ENCODE data around the gene ZNF717.
"Not testable (repeated sequence)": the region's sequence is repeated elsewhere in the genome, so short reads cannot be mapped to it uniquely, and the experiment has no call there.

The ZNF717 gene

DNA sequence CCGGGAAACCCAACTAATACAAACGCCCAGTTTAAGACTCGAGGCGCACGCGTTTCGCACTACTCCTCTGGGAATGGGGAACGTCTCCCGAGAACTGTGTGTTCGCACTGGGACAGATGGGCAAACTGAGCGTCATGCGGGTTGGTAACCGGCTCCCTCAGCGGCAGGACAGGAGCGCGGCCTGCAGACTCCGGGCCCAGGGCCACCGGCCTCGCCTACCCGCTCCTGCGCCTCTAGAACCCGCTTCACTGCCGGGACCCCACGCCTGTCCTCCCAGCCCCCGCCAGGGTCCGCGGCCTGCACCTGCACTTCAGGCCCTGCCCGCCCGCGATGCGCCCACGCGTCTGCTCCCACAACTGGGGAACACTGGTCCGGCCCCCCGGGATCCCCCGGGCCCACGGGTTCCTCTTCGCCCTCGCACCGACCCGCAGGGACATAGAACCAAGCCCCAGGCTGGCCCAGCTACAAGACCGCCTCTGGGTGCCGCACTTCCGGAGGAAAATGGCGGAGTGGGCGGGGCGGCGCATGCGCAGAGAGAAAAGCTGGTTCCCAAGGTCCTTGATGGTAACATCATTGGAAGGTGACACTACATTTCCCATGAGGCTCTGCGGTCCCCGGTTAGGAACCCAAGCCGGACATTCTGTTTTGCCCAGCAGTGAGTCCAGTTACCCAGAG is at the start of gene ZNF717:
Gene ZNF717, minus strand, starts transcription at position 469 of the 675 bp plus-strand sequence. CDS start 2,187 bp downstream, outside the sequence.
- not testable (repeated sequence) for DNase-seq (ENCODE audit: low spot score)

DNA sequence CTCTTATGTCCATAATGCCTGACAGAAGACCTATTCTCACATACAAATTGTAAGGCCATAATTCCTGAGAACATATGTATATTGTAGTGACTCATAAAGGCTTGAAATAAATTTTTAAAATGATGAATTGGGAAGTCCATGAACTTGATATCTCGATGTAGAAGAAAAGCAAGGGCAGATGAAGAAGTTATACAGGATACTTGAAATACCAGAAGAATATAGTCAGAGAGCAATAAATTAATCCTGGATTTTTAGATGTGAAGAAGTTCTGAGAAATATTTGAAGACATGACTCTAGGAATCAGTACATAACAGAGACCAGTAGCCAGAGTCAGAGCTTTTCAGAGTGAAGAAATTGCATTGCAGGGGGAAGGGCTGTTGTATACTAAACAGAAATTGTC is 45.7 kb upstream of the ZNF717 start:
- not testable (repeated sequence) for DNase-seq (ENCODE audit: low spot score)

DNA sequence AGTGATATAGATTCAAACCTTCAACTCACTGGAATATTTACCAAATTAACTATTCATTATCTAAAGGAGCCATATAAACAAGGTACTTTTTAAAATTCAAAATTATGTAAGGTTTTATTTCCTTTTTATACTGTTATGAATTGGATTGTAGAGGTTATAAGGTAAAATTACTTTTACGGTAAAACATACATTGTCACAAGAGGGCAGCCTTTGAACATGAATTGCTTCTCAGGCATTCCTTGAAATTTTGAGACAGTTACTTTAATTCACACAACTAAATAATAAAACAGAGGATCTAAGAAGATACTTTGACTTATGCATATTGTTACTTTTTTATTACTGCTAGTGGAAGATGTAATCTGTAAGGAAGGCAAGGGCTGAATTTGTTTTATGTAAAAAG is 32.7 kb upstream of the ZNF717 start:
- DNase-seq (ENCODE audit: low spot score): not testable (repeated sequence)

- not testable (repeated sequence) for DNase-seq (ENCODE audit: low spot score)
Observed at GRCh38 chr3:75816287-75817180, 31.2 kb upstream of the ZNF717 start.

DNA sequence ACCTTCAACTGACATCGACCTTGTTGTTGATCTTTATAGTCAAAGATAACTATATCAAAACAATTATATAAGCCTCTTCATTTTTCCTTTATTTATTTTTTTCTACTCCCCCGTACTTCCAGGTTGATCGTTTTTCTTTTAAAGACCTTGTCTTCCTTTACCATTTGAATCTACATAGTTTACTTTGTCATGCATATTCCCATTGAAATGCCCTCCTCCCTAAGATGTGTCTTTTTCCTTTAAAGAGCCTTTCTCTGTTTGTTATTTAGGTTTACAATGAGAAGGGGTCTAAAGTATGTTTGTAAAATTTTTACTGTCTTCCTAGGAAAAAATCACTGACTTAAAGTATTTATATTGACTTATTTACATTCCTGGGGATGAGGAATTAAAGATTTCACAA is 29.4 kb upstream of the ZNF717 start:
- DNase-seq (ENCODE audit: low spot score): no peak

DNA sequence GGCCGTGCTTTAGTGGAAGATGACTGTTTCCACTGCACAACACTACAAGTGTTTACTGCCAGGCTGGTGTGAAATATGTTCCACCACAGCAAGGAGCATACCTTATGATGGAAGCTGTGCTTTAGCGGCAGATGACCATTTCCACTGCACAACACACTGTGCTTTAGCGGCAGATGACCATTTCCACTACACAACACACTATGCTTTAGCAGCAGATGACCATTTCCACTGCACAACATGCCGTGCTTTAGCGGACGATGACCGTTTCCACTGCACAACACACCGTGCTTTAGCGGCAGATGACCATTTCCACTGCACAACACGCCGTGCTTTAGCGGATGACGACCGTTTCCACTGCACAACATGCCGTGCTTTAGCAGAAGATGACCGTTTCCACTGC is 2.8 kb downstream of the ZNF717 start:
- no peak for DNase-seq (ENCODE audit: low spot score)

DNA sequence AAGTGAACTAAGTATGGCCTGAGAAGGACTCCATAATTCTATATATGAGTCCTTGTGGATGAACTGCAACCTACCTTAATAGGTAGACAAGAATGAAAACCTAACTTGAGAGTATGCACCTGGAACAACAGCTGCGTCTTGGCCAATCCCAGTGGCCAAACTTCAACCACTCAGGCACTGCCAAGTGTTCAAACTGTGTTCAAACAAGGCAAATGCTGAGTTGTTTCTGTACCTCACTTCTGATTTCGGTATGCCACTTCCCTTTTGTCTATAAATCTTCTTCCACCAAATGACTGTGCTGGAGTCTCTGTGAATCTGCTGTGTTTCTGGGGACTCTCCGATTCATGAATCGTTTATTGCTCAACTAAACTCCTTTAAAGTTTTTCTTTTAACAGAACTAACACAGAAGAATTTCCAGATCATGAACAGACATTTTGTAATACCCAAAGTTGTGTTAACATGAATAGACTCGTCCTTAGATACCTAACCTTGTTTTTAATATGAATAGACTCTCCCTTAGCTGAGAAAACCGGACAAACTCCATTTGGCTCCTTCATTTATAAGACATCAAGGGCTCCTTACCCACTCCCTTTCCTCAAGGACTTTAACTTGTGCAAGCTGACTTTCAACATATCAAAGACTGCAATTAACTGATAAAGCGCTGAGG is 4.1 kb downstream of the ZNF717 start:
- DNase-seq (ENCODE audit: low spot score): no peak

DNA sequence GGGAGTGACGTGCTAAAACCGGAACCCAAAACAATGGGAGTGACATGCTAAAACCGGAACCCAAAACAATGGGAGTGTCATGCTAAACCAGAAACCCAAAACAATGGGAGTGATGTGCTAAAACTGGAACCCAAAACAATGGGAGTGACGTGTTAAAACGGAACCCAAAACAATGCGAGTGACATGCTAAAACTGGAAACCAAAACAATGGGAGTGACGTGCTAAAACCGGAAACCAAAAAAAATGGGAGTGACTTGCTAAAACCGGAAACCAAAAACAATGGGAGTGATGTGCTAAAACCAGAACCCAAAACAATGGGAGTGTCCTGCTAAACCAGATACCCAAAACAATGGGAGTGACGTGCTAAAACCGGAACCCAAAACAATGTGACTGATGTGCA is 7.6 kb downstream of the ZNF717 start:
- DNase-seq (ENCODE audit: low spot score): not testable (repeated sequence)

DNA sequence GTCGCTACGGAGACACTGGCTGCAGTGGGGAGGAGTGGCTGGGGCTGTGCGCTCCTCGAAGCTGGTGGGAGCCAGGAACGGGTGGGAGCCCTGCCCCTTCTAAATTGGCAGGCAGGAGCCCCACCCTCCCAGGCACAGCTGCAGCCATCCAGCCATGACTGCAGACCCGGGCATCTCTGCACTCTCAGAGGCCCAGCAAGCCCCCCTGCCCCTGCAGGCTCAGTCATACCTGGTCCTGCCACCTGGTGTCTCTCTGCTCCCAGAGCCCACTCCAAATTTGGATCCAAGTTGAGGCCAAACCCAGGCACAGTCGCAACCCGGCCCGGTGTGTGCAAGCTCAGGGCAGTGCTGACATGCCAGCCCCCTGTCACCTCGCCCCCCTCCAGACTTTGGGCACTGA is 13.7 kb downstream of the ZNF717 start:
- not testable (repeated sequence) for DNase-seq (ENCODE audit: low spot score)

DNA sequence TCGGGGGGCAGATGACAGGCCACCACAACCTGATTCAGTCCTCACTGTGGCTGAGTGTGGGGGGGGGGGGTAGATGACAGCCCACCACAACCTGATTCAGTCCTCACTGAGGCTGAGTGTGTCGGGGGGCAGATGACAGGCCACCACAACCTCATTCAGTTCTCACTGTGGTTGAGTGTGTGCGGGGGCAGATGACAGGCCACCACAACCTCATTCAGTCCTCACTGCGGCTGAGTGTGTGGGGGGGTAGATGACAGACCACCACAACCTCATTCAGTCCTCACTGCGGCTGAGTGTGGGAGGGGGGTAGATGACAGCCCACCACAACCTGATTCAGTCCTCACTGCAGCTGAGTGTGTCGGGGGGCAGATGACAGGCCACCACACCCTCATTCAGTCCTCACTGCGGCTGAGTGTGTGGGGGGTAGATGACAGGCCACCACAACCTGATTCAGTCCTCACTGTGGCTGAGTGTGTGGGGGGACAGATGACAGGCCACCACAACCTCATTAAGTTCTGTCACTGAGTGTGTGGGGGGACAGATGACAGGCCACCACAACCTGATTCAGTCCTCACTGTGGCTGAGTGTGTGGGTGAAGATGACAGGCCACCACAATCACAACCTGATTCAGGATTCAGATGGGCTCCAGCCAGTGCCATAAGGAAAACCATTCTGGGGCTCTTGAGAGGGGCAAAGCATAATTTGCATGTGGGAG is 16.9 kb downstream of the ZNF717 start:
- DNase-seq (ENCODE audit: low spot score): no peak

- no peak for DNase-seq (ENCODE audit: low spot score)
Observed at GRCh38 chr3:75737831-75738493, 47.4 kb downstream of the ZNF717 start.

DNA sequence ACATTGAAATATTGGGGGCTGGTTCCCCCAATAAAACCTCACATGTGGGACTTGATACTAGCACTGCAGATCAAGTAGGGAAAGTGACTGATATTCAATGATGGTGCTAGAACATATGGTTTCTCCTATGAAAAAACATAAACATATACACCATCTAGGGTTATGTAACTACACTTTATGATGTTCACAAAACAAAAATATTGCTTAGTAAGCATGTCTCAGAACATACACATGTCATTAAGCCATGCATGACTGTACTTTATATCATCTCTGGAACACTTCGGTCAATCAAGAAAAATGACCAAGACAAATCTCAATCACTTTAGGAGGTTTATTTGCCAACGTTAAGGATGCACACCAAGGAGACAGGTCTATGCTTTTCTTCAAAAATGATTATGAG is 57.4 kb downstream of the ZNF717 start:
- no peak for DNase-seq (ENCODE audit: low spot score)

- no peak for DNase-seq (ENCODE audit: low spot score)
Observed at GRCh38 chr3:75692061-75692460, 93.3 kb downstream of the ZNF717 start.

DNA sequence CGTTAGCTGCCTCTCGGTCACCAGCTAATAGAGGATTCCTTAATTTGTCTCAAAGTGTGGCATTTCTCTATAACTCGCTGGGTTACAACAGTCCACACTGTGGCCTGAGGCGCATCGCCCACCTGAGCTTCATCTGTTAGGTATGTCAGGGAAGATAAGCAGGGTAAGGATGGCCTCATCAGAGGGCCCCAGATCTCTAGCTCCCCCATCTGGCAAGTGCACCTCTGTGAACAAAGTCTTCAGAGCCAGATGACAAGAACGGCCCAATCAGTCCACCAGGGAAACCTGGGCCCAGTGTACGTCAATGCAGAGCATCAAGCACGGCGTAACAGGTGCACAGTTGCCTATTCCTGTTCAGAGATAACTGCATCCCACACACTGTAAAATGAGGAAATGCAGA is 98.0 kb downstream of the ZNF717 start:
- no peak for DNase-seq (ENCODE audit: low spot score)

Measured in HuH-7.5 (cell line).